ENCODE measurements around the gene KCNIP3.

DNA sequence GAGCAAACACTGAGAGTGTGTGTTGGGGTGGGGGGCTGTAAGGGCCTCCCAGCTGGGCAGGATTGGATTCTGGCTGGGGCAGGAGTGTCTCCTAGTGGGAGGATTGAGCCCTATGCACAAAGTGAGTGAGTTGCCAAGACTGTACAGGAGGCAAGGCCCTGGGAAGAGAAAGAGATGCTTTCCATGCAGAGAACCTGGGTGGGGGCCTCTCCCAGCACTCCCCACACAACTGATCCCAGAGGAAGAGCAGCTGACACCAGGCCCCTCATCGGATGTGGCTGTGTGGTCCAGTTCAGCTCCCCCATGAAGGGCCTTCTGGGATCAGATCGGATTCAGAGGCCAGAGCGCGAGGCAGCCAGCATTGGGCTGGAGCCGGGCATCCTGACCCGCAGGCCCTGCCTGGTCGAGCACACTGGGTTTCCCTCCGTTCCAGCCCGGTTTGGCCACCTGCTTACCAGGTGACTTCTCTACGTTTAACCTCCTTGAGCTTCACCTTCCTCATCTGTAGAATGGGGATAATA is 56.0 kb downstream of the KCNIP3 start:
- TF ChIP-seq, protein P1, sequence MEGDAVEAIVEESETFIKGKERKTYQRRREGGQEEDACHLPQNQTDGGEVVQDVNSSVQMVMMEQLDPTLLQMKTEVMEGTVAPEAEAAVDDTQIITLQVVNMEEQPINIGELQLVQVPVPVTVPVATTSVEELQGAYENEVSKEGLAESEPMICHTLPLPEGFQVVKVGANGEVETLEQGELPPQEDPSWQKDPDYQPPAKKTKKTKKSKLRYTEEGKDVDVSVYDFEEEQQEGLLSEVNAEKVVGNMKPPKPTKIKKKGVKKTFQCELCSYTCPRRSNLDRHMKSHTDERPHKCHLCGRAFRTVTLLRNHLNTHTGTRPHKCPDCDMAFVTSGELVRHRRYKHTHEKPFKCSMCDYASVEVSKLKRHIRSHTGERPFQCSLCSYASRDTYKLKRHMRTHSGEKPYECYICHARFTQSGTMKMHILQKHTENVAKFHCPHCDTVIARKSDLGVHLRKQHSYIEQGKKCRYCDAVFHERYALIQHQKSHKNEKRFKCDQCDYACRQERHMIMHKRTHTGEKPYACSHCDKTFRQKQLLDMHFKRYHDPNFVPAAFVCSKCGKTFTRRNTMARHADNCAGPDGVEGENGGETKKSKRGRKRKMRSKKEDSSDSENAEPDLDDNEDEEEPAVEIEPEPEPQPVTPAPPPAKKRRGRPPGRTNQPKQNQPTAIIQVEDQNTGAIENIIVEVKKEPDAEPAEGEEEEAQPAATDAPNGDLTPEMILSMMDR (IDR thresholded peaks at IDR 0.05): no peak
- TF ChIP-seq EZH2 (IDR thresholded peaks at IDR 0.05; ENCODE audit: borderline replicate concordance, insufficient read depth, low read depth, low read length, poor library complexity, severe bottlenecking): no peak

Data from B cell (primary cell).